NT2/D1 (cell line): ENCODE data around the gene BAG1.

ENCODE experiments used
- DNase-seq: peaks from one replicate; pipeline ENCODE4 v3.0.0-alpha.2; 2011; ENCODE audit warnings: low read depth, low spot score
- H3K27me3 ChIP-seq: 2 replicates; pipeline ENCODE4 v1.6.0; 2011; ENCODE audit warnings: mild to moderate bottlenecking; ENCODE audit not compliant: insufficient read length, insufficient read depth
- H3K36me3 ChIP-seq: 2 replicates; pipeline ENCODE4 v1.6.1; 2011; ENCODE audit warnings: mild to moderate bottlenecking, low read length, mixed read lengths; ENCODE audit not compliant: insufficient read depth, insufficient read length
- H3K4me1 ChIP-seq: 2 replicates; pipeline ENCODE4 v1.5.1; 2011; ENCODE audit not compliant: insufficient read depth, insufficient read length
- H3K4me3 ChIP-seq: 2 replicates; pipeline ENCODE4 v1.5.1; 2011; ENCODE audit warnings: low read depth; ENCODE audit not compliant: insufficient read length
- H3K9ac ChIP-seq: 2 replicates; pipeline ENCODE4 v1.6.0; 2011; ENCODE audit warnings: low read depth; ENCODE audit not compliant: insufficient read length
- H3K9me3 ChIP-seq: 2 replicates; pipeline ENCODE4 v1.5.1; 2011; ENCODE audit warnings: mild to moderate bottlenecking, low read length; ENCODE audit not compliant: insufficient read depth
- SUZ12 ChIP-seq: IDR thresholded peaks from 2 replicates; pipeline ENCODE4 v1.6.1; 2011; ENCODE audit not compliant: insufficient read length, insufficient read depth; ENCODE audit errors: extremely low read depth
- YY1 ChIP-seq: IDR thresholded peaks from 2 replicates; pipeline ENCODE4 v1.6.1; 2011; ENCODE audit not compliant: insufficient read length, insufficient read depth
- ZNF274 ChIP-seq: IDR thresholded peaks from 2 replicates; pipeline ENCODE4 v1.6.1; 2011; ENCODE audit warnings: mild to moderate bottlenecking, low read depth, low read length

The BAG1 gene

DNA sequence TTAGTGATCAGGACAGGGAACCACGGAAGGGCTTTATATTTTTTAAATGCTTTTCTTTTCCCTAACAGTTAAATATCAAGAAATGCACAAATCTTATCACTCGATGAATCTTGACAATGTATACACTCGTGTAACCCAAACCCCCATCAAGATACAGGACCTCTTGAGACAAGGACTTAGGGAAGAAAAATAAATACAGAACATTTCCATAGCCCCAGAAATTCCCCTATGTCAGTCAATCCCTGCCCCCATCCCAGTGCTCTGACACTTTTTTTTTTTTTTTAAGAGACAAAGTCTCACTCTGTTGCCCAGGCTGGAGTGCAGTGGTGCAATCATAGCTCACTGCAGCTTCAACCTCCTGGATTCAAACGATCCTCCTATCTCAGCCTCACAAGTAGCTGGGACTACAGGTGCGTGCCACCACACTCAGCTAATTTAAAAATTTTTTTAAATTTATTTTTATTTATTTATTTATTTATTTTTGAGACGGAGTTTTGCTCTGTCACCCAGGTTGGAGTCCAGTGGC, 21.8 kb downstream of the BAG1 start:
- no peak overlapping the region for H3K9ac ChIP-seq
- H3K36me3 ChIP-seq, result peaks cover 2% of the 10 kb centered on the region
- H3K9me3 ChIP-seq, result no peaks in the 10 kb centered on the region
- no peaks in the 10 kb centered on the region for H3K27me3 ChIP-seq
- H3K4me3 ChIP-seq, result no peak overlapping the region
- no peak for DNase-seq
- TF ChIP-seq SUZ12 (no peak), ZNF274 (no peak), YY1 (no peak)
- no peaks in the 10 kb centered on the region for H3K4me1 ChIP-seq

DNA sequence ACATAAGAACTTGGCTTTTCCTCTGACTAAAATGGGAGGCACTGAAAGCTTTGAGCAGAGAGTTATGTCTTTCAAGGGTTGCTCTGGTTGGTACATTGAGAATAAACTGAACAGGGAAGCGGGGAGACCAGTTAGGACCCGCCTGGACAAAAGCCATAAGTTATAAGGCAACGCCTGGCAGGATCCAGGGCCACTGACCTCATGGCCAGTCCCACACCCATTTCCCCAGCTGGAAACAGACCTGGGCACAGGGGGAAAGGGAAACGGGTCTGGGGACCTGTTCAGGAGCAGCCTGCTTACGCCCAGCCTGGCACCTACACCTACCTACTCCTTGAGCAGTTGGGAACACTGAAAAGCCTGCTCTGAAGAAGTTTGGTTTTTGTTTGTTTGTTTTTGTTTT, 23.2 kb downstream of the BAG1 start:
- no peak for TF ChIP-seq YY1
- no peak for TF ChIP-seq SUZ12
- Histone ChIP-seq H3K4me1 (no peaks in the 10 kb centered on the region), H3K9me3 (no peaks in the 10 kb centered on the region), H3K9ac (no peak overlapping the region), H3K27me3 (no peaks in the 10 kb centered on the region), H3K4me3 (no peak overlapping the region), H3K36me3 (no peaks in the 10 kb centered on the region)
- DNase-seq, result no peak

DNA sequence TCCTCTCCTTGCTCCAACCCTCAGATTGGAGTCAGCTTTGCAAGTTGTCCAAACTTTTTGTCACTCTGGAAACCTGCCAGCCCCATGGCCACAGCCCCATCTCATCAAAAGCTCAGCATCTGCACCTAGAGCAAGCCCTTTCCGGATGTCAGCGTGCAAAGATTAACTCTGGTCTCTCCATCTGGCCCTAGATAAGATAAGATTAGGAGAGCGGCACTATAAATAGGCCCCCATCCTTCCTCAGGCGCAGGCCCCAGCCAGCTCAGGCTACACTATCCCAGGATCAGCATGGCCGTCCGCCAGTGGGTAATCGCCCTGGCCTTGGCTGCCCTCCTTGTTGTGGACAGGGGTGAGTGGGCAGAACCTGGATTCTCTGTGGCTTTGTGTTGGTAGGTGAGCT, 24.6 kb downstream of the BAG1 start, which contains the start of gene SPINK4:
TSS of gene SPINK4 (plus strand) at position 247 of the 400 bp plus-strand sequence. CDS start at position 289, 42 bp downstream.
- TF ChIP-seq YY1, result no peak
- TF ChIP-seq SUZ12, result no peak
- no peak for TF ChIP-seq ZNF274
- H3K4me1 ChIP-seq, result no peaks in the 10 kb centered on the region
- no peaks in the 10 kb centered on the region for H3K27me3 ChIP-seq
- no peak within 1 kb of the TSS for H3K4me3 ChIP-seq
- no peak within 1 kb of the TSS for H3K9ac ChIP-seq
- no peaks in the 10 kb centered on the region for H3K36me3 ChIP-seq
- DNase-seq, result no peak
- no peaks in the 10 kb centered on the region for H3K9me3 ChIP-seq

DNA sequence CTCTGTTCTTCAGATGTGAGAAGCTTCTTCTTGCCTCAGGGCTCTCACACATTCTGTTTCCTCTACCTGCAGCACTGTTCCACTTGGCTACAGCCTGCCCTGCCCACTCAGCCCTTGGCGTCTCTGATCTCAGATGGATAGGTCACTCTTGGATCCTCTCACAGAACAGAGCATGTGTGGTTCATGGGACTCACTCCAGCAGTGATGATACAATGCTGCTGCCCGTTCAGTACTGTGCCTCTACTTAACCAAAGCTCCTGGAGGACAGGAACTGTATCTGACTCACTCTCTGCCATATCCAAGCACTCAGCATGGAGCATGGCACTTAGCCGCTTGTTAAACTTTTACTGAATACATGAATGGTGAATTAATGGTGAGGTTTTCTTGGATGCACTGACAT, 27.9 kb downstream of the BAG1 start:
- H3K4me3 ChIP-seq, result no peak overlapping the region
- no peaks in the 10 kb centered on the region for H3K4me1 ChIP-seq

DNA sequence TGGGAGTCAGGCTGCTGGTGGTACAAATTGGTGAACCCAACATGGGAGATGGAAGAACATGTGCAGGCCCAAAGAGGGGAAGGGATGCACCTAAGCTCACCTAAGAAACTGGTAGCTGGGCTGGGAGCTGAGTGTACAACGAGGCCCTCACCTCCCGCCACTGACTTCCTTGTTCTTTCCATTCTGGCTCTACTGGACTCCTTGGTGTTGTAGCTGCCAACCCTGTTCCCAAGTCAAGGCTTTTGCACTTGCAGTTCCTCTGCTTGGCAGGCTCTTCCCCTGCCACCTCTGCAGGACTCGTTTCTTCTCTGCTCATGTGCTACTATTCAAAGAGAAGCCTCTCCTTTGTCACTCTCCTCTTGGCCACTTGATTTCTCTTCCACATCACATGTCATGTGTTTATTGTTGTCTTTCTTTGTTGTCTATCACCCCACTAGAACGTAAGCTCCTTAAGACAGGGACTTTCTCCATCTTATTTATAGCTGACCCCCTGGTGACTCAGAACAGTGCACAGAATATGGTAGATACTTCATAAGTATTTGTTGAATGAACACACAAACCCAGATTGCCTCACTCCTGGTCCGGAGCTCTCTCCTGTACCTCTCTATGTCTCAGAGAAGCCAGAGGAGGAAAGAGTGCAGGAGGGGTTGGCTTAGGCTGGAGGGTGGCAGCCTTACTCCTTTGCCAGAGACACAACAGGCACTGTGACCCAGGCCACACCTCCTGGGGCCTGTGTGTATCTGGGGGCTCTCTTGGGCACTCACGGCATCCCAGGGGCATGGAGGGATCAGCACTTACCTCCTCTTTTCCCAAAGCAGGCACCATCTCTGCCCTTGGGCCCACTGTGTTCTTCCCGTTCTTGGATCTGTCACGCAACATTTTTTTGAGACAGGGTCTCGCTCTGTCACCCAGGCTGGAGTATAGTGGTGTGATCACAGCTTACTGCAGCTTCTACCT, 29.7 kb downstream of the BAG1 start:
- H3K9me3 ChIP-seq, result no peaks in the 10 kb centered on the region
- no peaks in the 10 kb centered on the region for H3K4me1 ChIP-seq
- no peak overlapping the region for H3K9ac ChIP-seq
- H3K27me3 ChIP-seq, result peaks cover 1% of the 10 kb centered on the region
- H3K36me3 ChIP-seq, result no peaks in the 10 kb centered on the region
- no peak overlapping the region for H3K4me3 ChIP-seq
- no peak for DNase-seq
- no peak for TF ChIP-seq YY1
- TF ChIP-seq SUZ12, result no peak
- no peak for TF ChIP-seq ZNF274

More for the DNA sequence above, 27.9 kb downstream of the BAG1 start:
- Histone ChIP-seq H3K36me3 (no peaks in the 10 kb centered on the region), H3K27me3 (peaks cover 1% of the 10 kb centered on the region), H3K9me3 (no peaks in the 10 kb centered on the region), H3K9ac (no peak overlapping the region)
- TF ChIP-seq ZNF274, result no peak
- no peak for TF ChIP-seq YY1
- no peak for TF ChIP-seq SUZ12
- DNase-seq, result no peak

DNA sequence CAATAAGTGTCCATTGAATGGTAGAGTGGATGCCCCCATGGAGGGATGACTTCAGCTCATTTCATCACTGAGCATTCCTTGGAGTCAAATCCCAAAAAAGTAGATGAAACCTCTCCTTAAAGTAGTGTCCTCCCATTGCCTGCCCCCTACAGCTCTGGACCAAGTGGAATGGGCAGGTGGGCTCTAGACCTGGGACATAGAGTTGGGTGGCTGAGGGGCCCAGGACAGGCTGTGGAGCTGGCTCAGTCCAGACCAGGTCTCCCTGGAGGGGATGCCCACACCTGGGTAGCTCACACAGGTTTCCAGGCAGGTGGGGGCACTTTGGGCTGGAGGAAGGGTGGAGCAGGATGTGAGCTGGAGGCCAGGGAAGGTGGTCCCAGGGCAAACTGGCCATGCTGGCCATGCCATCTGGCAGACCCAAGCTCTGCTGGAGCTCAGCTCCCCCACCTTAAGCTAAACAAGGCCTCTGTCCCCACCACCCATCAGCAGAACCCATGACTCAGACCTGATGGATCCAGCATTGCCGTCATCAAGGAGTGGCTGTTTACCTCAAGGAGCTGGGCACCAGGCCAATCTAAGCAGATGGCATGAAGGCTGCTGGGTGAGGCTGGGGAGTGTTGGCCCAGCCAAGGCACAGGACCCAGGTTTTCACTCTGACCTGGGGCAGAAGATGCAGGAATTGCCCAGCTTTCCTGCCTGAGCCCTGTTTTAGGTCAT, 30.7 kb downstream of the BAG1 start:
- peaks cover 1% of the 10 kb centered on the region for H3K27me3 ChIP-seq
- TF ChIP-seq YY1 (no peak), SUZ12 (no peak), ZNF274 (no peak)
- H3K36me3 ChIP-seq, result no peaks in the 10 kb centered on the region
- no peaks in the 10 kb centered on the region for H3K9me3 ChIP-seq
- DNase-seq, result no peak
- H3K9ac ChIP-seq, result no peak overlapping the region
- H3K4me3 ChIP-seq, result no peak overlapping the region
- no peaks in the 10 kb centered on the region for H3K4me1 ChIP-seq

DNA sequence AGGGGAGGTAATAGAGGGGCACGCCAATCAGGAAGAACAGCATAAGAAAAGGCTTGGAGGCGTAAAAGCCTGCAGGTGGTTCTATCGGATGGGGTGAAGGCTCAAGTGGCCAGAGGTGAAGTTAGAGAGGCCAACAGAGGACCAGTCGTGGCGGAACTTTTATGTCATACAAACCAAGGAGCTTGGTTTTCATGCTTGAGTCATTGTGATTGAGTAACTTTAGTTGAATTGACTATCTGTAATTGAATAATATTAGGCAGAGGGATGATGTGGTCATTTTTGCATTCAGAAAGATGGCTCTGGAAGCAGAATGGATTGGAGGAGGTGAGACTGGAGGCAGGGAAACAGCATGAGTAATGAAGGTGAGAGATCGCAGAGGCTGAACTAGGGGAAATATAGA, 31.7 kb downstream of the BAG1 start:
- H3K4me3 ChIP-seq, result no peak overlapping the region
- H3K9ac ChIP-seq, result no peak overlapping the region
- TF ChIP-seq YY1, result no peak
- TF ChIP-seq ZNF274, result no peak
- no peak for TF ChIP-seq SUZ12
- no peak for DNase-seq
- no peaks in the 10 kb centered on the region for H3K36me3 ChIP-seq
- no peaks in the 10 kb centered on the region for H3K9me3 ChIP-seq
- peaks cover 1% of the 10 kb centered on the region for H3K27me3 ChIP-seq
- peaks cover 7% of the 10 kb centered on the region for H3K4me1 ChIP-seq
